Measurements from ENCODE around the gene SPATA33. TPM values are rescaled to one million over a fixed set of nuclear protein-coding genes. Genes with fewer than 3 reads are reported as not detected.
"Not testable (repeated sequence)": the region's sequence is repeated elsewhere in the genome, so short reads cannot be mapped to it uniquely, and the experiment has no call there.

SPATA33 gene
- total and polyA plus RNA-seq, 10 of the 15 experiments (the other 5 are each of a cell fraction or from before 2014, with no cell fraction given), result 1.1 to 15.8 (median 7.6) TPM

DNA sequence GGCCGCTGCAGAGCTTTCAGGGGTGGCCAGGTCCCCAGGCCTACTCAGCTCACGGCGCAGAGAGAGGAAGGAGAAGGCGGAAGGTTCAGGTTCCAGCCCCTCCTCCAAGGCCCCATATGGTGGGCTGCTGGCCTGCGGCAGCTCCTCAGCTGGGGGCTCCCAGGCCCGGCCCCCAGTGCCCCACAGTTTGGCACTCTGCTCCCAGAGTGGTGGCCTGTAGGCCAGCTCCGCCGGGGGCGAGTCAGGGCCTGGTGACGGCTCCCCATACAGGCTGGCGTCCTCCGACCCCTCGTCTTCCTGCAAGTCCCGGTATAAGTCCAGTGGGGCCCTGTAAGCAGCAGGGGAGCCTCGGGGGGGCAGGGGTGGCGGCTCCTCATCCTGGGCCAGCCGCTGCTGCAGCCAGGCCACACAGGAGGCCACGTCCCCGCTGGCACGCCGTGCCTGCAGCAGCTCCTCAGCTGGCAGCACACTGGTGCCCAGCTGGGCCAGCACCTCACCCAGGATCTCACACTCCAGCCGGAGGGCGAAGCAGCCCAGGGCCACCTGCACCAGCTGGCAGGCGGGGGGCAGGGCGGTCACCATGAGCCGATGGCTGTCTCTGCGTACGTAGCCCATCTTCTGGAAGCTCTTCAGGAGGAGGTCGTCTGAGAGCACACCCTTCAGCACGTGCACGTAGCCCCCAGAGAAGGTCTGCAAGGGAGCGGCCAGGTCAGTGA, 40.1 kb downstream of the SPATA33 start:
- H3K79me2 ChIP-seq (ENCODE audit: control insufficient read depth, insufficient read depth, low read length), result no peaks in the 10 kb centered on the region
- in situ Hi-C loops (cut with MboI), result no loop called here
- ChIA-PET SMC1A (ENCODE audit: uncharacterized antibody, unreplicated experiment) (no interaction called here), POLR2A (interaction anchor here (0.6 to 1.4 kb wide), 2 partner anchors 9 to 182 kb away, joined by 3 read pairs; no protein-coding TSS in a partner anchor), RAD21 (ENCODE audit: unreplicated experiment) (no interaction called here), CTCF (interaction anchor here (0.8 kb wide), 1 partner anchor 40 kb away, joined by 3 read pairs; no protein-coding TSS in a partner anchor)
- H2AFZ ChIP-seq (ENCODE audit: control insufficient read depth, low read depth, low read length), result no peak overlapping the region
- peaks cover 0 to 9% of the 10 kb centered on the region in 2 experiments; a peak in 3 of 4 replicates for H3K36me3 ChIP-seq (ENCODE audit: control insufficient read depth in 2 of 2, insufficient read depth in 2 of 2, low read length in 1 of 2)
- H3K27me3 ChIP-seq (replicated peaks in 1 of 2; ENCODE audit: control insufficient read depth in 2 of 2, insufficient read depth in 2 of 2, low read length in 1 of 2), result no peaks in the 10 kb centered on the region
- H3K4me2 ChIP-seq (ENCODE audit: control insufficient read depth, insufficient read depth), result no peak overlapping the region
- no peak overlapping the region for H3K4me3 ChIP-seq
- ATAC-seq (no peak), FAIRE-seq (no peak), DNase-seq (ENCODE audit: low read depth, low spot score) (no peak)
- TF ChIP-seq EZH2 (IDR thresholded peaks at IDR 0.05; ENCODE audit: borderline replicate concordance, control insufficient read depth, low read depth, low read length), result no peak
- TF ChIP-seq POU2F2 (IDR thresholded peaks at IDR 0.05; ENCODE audit: borderline replicate concordance, low read depth, low read length), result no peak
- no peak for TF ChIP-seq SUZ12 (IDR thresholded peaks at IDR 0.05; ENCODE audit: unreplicated experiment)
- no peak for TF ChIP-seq HDAC6 (IDR thresholded peaks at IDR 0.05; ENCODE audit: unreplicated experiment)
- TF ChIP-seq TCF3 (IDR thresholded peaks at IDR 0.05; ENCODE audit: borderline replicate concordance, insufficient read depth, low read depth, low read length), result 0 out of 2 replicates have a peak, but pooled peaks have one; percentile 13
- no peak for TF ChIP-seq ZNF207 (IDR thresholded peaks at IDR 0.05; ENCODE audit: borderline replicate concordance)
- no peak for TF ChIP-seq MLLT1 (IDR thresholded peaks at IDR 0.05)
- TF ChIP-seq, protein P1, sequence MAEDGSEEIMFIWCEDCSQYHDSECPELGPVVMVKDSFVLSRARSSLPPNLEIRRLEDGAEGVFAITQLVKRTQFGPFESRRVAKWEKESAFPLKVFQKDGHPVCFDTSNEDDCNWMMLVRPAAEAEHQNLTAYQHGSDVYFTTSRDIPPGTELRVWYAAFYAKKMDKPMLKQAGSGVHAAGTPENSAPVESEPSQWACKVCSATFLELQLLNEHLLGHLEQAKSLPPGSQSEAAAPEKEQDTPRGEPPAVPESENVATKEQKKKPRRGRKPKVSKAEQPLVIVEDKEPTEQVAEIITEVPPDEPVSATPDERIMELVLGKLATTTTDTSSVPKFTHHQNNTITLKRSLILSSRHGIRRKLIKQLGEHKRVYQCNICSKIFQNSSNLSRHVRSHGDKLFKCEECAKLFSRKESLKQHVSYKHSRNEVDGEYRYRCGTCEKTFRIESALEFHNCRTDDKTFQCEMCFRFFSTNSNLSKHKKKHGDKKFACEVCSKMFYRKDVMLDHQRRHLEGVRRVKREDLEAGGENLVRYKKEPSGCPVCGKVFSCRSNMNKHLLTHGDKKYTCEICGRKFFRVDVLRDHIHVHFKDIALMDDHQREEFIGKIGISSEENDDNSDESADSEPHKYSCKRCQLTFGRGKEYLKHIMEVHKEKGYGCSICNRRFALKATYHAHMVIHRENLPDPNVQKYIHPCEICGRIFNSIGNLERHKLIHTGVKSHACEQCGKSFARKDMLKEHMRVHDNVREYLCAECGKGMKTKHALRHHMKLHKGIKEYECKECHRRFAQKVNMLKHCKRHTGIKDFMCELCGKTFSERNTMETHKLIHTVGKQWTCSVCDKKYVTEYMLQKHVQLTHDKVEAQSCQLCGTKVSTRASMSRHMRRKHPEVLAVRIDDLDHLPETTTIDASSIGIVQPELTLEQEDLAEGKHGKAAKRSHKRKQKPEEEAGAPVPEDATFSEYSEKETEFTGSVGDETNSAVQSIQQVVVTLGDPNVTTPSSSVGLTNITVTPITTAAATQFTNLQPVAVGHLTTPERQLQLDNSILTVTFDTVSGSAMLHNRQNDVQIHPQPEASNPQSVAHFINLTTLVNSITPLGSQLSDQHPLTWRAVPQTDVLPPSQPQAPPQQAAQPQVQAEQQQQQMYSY (CRISPR knock-in tag; IDR thresholded peaks at IDR 0.05), result no peak
- TF ChIP-seq SMC3 (IDR thresholded peaks at IDR 0.05; ENCODE audit: borderline replicate concordance, low read length), result no peak
- peaks cover 22% of the 10 kb centered on the region for H3K4me1 ChIP-seq (ENCODE audit: control insufficient read depth, insufficient read depth, low read length)
- no peak overlapping the region for H3K27ac ChIP-seq (ENCODE audit: control insufficient read depth, insufficient read depth)
- 94% methylated on average over 26 of the region's 32 CpGs for WGBS (ENCODE audit: insufficient coverage, insufficient replicate concordance, low lambda C conversion rate, missing lambda C conversion rate)
- intact Hi-C loops (cut with micrococcal nuclease; ENCODE audit: unreplicated experiment), result no loop called here
- no TSS peak for BruUV-seq (replicated peaks)
- H4K20me1 ChIP-seq (ENCODE audit: control insufficient read depth, insufficient read depth), result no peaks in the 10 kb centered on the region; the same call in 1 of the 2 replicates
- no peaks in the 10 kb centered on the region for H3K9me3 ChIP-seq (replicated peaks; ENCODE audit: control insufficient read depth, insufficient read depth, low read length)
- no peak overlapping the region for H3K9ac ChIP-seq (ENCODE audit: control insufficient read depth, insufficient read depth, low read length)

DNA sequence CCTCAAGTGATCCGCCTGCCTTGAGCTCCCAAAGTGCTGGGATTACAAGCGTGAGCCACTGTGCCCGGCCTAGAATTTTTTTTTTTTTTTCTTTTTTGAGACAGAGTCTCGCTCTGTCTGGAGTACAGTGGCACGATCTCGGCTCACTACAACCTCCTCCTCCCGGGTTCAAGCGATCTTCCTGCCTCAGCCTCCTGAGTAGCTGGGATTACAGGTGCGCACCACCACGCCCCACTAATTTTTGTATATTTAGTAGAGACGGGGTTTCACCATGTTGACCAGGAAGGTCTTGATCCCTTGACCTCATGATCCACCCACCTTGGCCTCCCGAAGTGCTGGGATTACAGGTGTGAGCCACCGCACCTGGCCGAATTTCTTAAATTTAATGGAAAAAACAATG, 41.1 kb downstream of the SPATA33 start:
- H3K27ac ChIP-seq (ENCODE audit: control insufficient read depth, insufficient read depth); ATAC-seq; H3K9ac ChIP-seq (ENCODE audit: control insufficient read depth, insufficient read depth, low read length); DNase-seq (ENCODE audit: low read depth, low spot score); H3K4me2 ChIP-seq (ENCODE audit: control insufficient read depth, insufficient read depth); H3K4me3 ChIP-seq; intact Hi-C loops (cut with micrococcal nuclease; ENCODE audit: unreplicated experiment); H4K20me1 ChIP-seq (ENCODE audit: control insufficient read depth, insufficient read depth); in situ Hi-C loops (cut with MboI); BruUV-seq (replicated peaks); FAIRE-seq; H2AFZ ChIP-seq (ENCODE audit: control insufficient read depth, low read depth, low read length); H3K36me3 ChIP-seq (ENCODE audit: control insufficient read depth in 2 of 2, insufficient read depth in 2 of 2, low read length in 1 of 2); H3K9me3 ChIP-seq (replicated peaks; ENCODE audit: control insufficient read depth, insufficient read depth, low read length); H3K79me2 ChIP-seq (ENCODE audit: control insufficient read depth, insufficient read depth, low read length); H3K27me3 ChIP-seq (replicated peaks in 1 of 2; ENCODE audit: control insufficient read depth in 2 of 2, insufficient read depth in 2 of 2, low read length in 1 of 2): not testable (repeated sequence)
- WGBS (ENCODE audit: insufficient coverage, insufficient replicate concordance, low lambda C conversion rate, missing lambda C conversion rate), result 98% methylated on average over 13 of the region's 14 CpGs
- RAD21 ChIA-PET (ENCODE audit: unreplicated experiment), result interaction anchor here (3.5 kb wide), 1 partner anchor 12 kb away, joined by 19 read pairs; the partner anchor contains the start of gene CDK10
- SMC1A ChIA-PET (ENCODE audit: uncharacterized antibody, unreplicated experiment), result interaction anchor here (1.0 kb wide), 1 partner anchor 10 kb away, joined by 3 read pairs; no protein-coding TSS in a partner anchor
- CTCF ChIA-PET, result interaction anchor here (0.9 to 3.2 kb wide), 4 partner anchors 40 to 163 kb away, joined by 4 to 56 read pairs (median 8); no protein-coding TSS in a partner anchor
- POLR2A ChIA-PET, result interaction anchor here (0.7 to 2.6 kb wide), 3 partner anchors 12 to 67 kb away, joined by 3 to 19 read pairs (median 3); partner anchors contain the start of gene CDK10
- peaks cover 22% of the 10 kb centered on the region for H3K4me1 ChIP-seq (ENCODE audit: control insufficient read depth, insufficient read depth, low read length)

All from GM12878 (cell line).